Breast epithelium (tissue), 4 donors: ENCODE data around the gene MBOAT1. TPM values are rescaled to one million over a fixed set of nuclear protein-coding genes. Genes with fewer than 3 reads are reported as not detected.

Source experiments
- DNase-seq, 2 donors: peaks; one replicate each; pipeline ENCODE4 v3.0.0-alpha.2; 2019; ENCODE audit warnings: low spot score in 2 of 2
- H3K27ac ChIP-seq, 2 donors: fragments of 200-600 bp; sonication (generic) in 1 of 2; one replicate each; pipeline ENCODE4 v1.5.1; 2016 to 2019; ENCODE audit warnings: mild to moderate bottlenecking in 1 of 2
- H3K27me3 ChIP-seq, 2 donors: fragments of 200-600 bp; sonication (generic) in 1 of 2; one replicate each; pipeline versions ENCODE4 v1.5.1 to v1.6.0; 2017 to 2019; ENCODE audit warnings: control low read depth in 1 of 2, mild to moderate bottlenecking in 1 of 2
- H3K36me3 ChIP-seq: fragments of 200-600 bp; one replicate; pipeline ENCODE4 v1.5.1; 2019
- H3K4me1 ChIP-seq, 2 donors: fragments of 200-600 bp; sonication (generic); one replicate each; pipeline ENCODE4 v1.5.1; 2016 to 2019; ENCODE audit warnings: control low read depth in 1 of 2
- H3K4me3 ChIP-seq, 3 donors: fragments of 200-600 bp; sonication (generic); 1 replicate in 2 of 3; 2 replicates in 1 of 3; pipeline ENCODE4 v1.5.1; 2016 to 2019; ENCODE audit warnings: mild to moderate bottlenecking in 3 of 3, moderate library complexity in 2 of 3
- H3K9me3 ChIP-seq, 2 donors: fragments of 200-600 bp; sonication (generic) in 1 of 2; one replicate each; pipeline ENCODE4 v1.5.1; 2016 to 2019; ENCODE audit warnings: control low read depth in 1 of 2
- POLR2A ChIP-seq: fragments of 450-650 bp; IDR thresholded peaks from one replicate; pipeline ENCODE4 v1.6.1; 2016; ENCODE audit warnings: antibody characterized with exemption, mild to moderate bottlenecking, moderate library complexity
- POLR2AphosphoS5 ChIP-seq, 3 donors: sonication (generic); formaldehyde crosslinking; IDR thresholded peaks; one replicate each; pipeline ENCODE4 v1.6.1; 2017; ENCODE audit warnings: antibody characterized with exemption in 3 of 3
- intact Hi-C: fragments of 100-400 bp; cut with DNase I; formaldehyde crosslinking; loops from one replicate; pipeline ENCODE4 v1.15.1; 2023; ENCODE audit warnings: low total_unique reads
- total RNA-seq, 3 donors: library from RNA; depleted of rRNA; stranded (reverse); fragments of >200 nt; gene quantifications; one replicate each; pipeline ENCODE4 v1.1.0, GENCODE V29; 2016
- TF ChIP-seq, protein P1 (sequence below), 3 donors: fragments of 450-650 bp; IDR thresholded peaks; one replicate each; pipeline ENCODE4 v1.5.1; 2016 to 2017; ENCODE audit warnings: antibody characterized with exemption in 3 of 3, mild to moderate bottlenecking in 3 of 3, moderate library complexity in 3 of 3

MBOAT1 gene
- total RNA-seq, 3 donors from 2014 or later = 10.9 to 38.6 (median 26.2) TPM

DNA sequence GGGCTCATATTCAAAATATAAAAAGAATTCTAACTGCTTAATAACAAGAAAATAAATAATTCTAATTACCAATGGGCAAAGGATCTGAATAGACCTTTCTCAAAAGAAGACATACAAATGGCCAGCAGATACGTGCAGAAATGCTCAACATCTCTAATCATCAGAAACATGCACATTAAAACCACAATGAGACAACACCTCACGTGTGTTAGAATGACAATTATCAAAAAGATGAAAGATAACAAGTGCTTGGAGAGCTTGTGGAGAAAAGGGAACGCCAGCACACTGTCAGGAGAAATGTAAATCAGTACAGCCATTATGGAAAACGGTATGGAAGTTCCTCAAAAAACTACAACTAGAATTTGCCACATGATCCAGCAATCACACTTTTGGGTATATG lies 53.6 kb downstream of the MBOAT1 start:
- no peak for DNase-seq
- no peaks in the 10 kb centered on the region for H3K27me3 ChIP-seq
- intact Hi-C loops = no loop called here
- H3K9me3 ChIP-seq = no peaks in the 10 kb centered on the region
- no peak overlapping the region for H3K4me3 ChIP-seq
- peaks cover 0 to 9% of the 10 kb centered on the region in 2 donors for H3K4me1 ChIP-seq
- H3K27ac ChIP-seq = no peak overlapping the region
- TF ChIP-seq POLR2AphosphoS5 (IDR thresholded peaks at IDR 0.05) (no peak), POLR2A (no peak)
- TF ChIP-seq, protein P1, sequence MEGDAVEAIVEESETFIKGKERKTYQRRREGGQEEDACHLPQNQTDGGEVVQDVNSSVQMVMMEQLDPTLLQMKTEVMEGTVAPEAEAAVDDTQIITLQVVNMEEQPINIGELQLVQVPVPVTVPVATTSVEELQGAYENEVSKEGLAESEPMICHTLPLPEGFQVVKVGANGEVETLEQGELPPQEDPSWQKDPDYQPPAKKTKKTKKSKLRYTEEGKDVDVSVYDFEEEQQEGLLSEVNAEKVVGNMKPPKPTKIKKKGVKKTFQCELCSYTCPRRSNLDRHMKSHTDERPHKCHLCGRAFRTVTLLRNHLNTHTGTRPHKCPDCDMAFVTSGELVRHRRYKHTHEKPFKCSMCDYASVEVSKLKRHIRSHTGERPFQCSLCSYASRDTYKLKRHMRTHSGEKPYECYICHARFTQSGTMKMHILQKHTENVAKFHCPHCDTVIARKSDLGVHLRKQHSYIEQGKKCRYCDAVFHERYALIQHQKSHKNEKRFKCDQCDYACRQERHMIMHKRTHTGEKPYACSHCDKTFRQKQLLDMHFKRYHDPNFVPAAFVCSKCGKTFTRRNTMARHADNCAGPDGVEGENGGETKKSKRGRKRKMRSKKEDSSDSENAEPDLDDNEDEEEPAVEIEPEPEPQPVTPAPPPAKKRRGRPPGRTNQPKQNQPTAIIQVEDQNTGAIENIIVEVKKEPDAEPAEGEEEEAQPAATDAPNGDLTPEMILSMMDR (IDR thresholded peaks at IDR 0.05) = no peak
- no peaks in the 10 kb centered on the region for H3K36me3 ChIP-seq

DNA sequence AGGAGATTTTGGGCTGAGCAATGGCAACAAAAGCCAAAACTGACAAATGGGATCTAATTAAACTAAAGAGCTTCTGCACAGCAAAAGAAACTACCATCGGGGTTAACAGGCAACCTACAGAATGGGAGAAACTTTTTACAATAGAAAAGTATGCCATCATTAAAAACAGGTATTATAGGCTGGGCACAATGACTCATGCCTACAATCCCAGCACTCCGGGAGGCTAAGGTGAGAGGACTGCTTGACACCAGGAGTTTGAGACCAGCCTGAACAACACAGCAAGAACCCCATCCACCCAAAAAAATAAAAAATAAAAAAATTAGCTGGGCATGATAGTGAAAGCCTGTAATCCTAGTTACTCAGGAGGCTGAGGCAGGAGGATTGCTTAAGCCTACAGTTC lies 55.4 kb downstream of the MBOAT1 start:
- DNase-seq = no peak
- H3K9me3 ChIP-seq = no peaks in the 10 kb centered on the region
- TF ChIP-seq, protein P1 (IDR thresholded peaks at IDR 0.05) = no peak
- TF ChIP-seq POLR2AphosphoS5 (IDR thresholded peaks at IDR 0.05) (no peak), POLR2A (no peak)
- H3K27ac ChIP-seq = no peak overlapping the region
- H3K27me3 ChIP-seq = no peaks in the 10 kb centered on the region
- peaks cover 0 to 9% of the 10 kb centered on the region in 2 donors for H3K4me1 ChIP-seq
- no peaks in the 10 kb centered on the region for H3K36me3 ChIP-seq
- intact Hi-C loops = no loop called here
- no peak overlapping the region for H3K4me3 ChIP-seq

DNA sequence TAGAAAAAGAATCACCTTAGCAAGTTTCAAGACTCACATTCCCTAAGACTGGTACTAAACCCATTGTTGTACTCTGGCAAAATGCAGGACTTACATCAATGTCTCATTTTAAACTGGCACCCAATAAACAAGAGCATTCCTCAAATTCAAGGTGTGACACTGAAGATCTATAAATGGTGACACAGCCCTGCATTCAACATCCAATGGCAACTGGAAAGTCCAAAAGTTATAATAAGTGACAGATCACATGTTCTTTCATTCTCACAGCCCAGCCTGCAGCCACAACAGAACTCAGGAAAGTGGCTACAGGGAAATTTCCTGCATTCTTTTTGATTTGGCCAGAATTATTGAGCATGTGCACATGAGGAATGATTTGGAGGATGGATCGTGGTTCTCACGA lies 57.5 kb downstream of the MBOAT1 start:
- TF ChIP-seq POLR2A (no peak), POLR2AphosphoS5 (IDR thresholded peaks at IDR 0.05) (no peak)
- TF ChIP-seq, protein P1 (IDR thresholded peaks at IDR 0.05) = no peak
- H3K27me3 ChIP-seq = no peaks in the 10 kb centered on the region
- H3K4me1 ChIP-seq = peaks cover 0 to 3% of the 10 kb centered on the region in 2 donors
- intact Hi-C loops = loop anchor here (1.0 kb wide), 1 partner anchor 18 kb away; no protein-coding TSS in a partner anchor
- H3K27ac ChIP-seq = no peak overlapping the region
- DNase-seq = no peak
- no peaks in the 10 kb centered on the region for H3K9me3 ChIP-seq
- no peaks in the 10 kb centered on the region for H3K36me3 ChIP-seq
- H3K4me3 ChIP-seq = no peak overlapping the region

DNA sequence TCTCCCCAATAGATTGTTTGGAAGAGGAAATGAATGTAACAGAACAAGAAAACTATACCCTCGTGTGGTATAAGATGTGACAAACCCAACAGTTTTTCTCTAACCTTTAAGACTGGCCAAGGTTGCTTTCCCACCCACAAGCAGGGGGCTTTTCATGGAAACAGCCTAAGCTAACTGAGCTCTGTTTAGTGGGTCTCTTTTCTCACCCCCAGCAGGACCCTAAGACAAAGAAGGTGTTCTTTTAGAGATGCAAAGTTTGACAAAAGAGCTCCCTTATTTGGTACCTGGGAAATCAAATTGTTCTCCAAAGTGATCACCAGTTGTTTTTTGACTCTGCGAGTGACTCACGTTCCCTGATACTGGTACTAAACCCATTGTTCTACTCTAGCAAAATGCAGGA lies 59.1 kb downstream of the MBOAT1 start:
- Histone ChIP-seq H3K4me1 (no peaks in the 10 kb centered on the region), H3K4me3 (no peak overlapping the region), H3K27me3 (no peaks in the 10 kb centered on the region), H3K36me3 (no peaks in the 10 kb centered on the region), H3K27ac (no peak overlapping the region), H3K9me3 (no peaks in the 10 kb centered on the region)
- TF ChIP-seq, protein P1 (IDR thresholded peaks at IDR 0.05) = no peak
- TF ChIP-seq POLR2A (no peak), POLR2AphosphoS5 (IDR thresholded peaks at IDR 0.05) (no peak)
- intact Hi-C loops = no loop called here
- no peak for DNase-seq

DNA sequence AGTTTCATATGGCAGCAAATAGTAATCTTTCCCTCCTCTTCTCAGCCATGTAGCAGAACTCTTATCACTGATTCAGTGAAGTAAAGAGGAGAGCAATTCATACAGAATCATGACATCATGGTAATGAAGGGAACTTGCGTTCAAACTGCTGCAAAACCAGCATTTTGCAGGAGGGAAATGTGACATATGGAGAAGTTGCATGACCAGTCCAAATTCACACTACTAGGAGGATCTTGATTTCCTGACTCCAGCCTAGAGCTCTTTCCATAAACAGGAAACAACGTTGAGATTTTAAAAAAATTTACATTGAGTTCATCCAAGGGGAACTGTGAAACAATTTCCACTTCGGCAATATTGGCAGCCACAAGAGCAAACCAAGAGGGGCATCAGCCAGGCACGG lies 63.8 kb downstream of the MBOAT1 start:
- Histone ChIP-seq H3K4me3 (no peak overlapping the region), H3K36me3 (no peaks in the 10 kb centered on the region), H3K9me3 (no peaks in the 10 kb centered on the region), H3K4me1 (no peaks in the 10 kb centered on the region), H3K27ac (no peak overlapping the region), H3K27me3 (no peaks in the 10 kb centered on the region)
- DNase-seq = no peak
- TF ChIP-seq, protein P1 (IDR thresholded peaks at IDR 0.05) = no peak
- intact Hi-C loops = no loop called here
